Right ventricle myocardium superior (tissue), 1 donor: ENCODE results near the gene C5AR2. TPM values are rescaled to one million over a fixed set of nuclear protein-coding genes. Genes with fewer than 3 reads are reported as not detected.
A peak's percentile ranks its signal among the peaks of the same experiment; 100 is the strongest.
"Not testable (repeated sequence)": the region's sequence is repeated elsewhere in the genome, so short reads cannot be mapped to it uniquely, and the experiment has no call there.

Experiments
- ATAC-seq: fragments of 200-7000 bp; cut with Tn5 transposase; one replicate; pipeline ENCODE4 v1.9.1; 2020; ENCODE audit warnings: mild to moderate bottlenecking; ENCODE audit not compliant: poor library complexity
- DNase-seq: peaks from one replicate; pipeline ENCODE4 v3.0.0-alpha.2; 2020
- intact Hi-C: fragments of 100-400 bp; cut with DNase I; formaldehyde crosslinking; loops from one replicate; pipeline ENCODE4 v1.11.2; 2022
- total RNA-seq: library from RNA; stranded (reverse); fragmentation: NEBNext Ultra II Directional; extraction: Animal tissue kit (Norgen Biotek cat#: 25700); gene quantifications from one replicate; pipeline ENCODE4 v1.2.1, GENCODE V29; 2021
- donor health status: DM: no; HTN: yes; CAD: no; lungs with severe emphysema.

The C5AR2 gene
- total RNA-seq, 1 donor from 2014 or later = 0.78 TPM

DNA sequence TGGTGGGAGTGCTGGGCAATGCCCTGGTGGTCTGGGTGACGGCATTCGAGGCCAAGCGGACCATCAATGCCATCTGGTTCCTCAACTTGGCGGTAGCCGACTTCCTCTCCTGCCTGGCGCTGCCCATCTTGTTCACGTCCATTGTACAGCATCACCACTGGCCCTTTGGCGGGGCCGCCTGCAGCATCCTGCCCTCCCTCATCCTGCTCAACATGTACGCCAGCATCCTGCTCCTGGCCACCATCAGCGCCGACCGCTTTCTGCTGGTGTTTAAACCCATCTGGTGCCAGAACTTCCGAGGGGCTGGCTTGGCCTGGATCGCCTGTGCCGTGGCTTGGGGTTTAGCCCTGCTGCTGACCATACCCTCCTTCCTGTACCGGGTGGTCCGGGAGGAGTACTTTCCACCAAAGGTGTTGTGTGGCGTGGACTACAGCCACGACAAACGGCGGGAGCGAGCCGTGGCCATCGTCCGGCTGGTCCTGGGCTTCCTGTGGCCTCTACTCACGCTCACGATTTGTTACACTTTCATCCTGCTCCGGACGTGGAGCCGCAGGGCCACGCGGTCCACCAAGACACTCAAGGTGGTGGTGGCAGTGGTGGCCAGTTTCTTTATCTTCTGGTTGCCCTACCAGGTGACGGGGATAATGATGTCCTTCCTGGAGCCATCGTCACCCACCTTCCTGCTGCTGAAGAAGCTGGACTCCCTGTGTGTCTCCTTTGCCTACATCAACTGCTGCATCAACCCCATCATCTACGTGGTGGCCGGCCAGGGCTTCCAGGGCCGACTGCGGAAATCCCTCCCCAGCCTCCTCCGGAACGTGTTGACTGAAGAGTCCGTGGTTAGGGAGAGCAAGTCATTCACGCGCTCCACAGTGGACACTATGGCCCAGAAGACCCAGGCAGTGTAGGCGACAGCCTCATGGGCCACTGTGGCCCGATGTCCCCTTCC, 11.8 kb upstream of the C5AR2 start:
- intact Hi-C loops = no loop called here
- DNase-seq (no peak), ATAC-seq (no peak)

DNA sequence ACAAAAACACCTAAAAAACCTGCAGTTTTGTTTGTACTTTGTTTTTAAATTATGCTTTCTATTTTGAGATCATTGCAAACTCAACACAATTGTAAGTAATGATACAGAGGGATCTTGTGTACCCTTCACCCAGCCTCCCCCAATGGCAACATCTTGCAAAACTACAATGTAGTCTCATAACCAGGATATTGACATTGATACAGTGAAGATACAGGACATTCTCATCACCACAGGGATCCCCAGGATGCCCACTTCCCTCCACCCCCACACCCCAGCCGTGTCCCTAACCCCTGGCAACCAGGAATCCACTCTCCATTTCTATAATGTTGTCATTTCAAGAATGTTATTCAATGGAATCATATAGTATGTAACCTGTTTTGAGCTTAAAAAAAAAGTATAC, 10.3 kb upstream of the C5AR2 start:
- DNase-seq (no peak), ATAC-seq (no peak)
- intact Hi-C loops = no loop called here

- ATAC-seq = no peak
- no peak for DNase-seq
- intact Hi-C loops = no loop called here
Measured at GRCh38 chr19:47322058-47322457, 9.9 kb upstream of the C5AR2 start.

DNA sequence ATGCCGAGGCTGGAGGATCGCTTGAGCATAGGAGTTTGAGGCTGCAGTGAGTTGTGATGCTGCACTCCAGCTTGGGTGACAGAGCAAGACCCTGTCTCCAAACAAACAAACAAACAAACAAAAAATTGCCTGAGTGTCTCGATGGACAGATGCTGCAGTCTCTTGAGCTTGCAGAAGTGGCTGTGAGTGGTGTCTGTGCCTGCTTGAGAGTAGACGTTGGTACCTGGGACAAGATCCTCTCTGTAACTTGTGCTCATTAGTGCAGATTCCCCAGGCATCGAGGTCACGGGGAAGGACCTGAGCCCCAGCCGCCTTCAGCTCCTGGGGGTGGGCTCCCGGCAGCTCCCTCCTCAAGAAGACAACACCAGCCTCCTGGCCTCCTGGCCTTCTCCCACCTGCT, 8.6 kb upstream of the C5AR2 start:
- ATAC-seq = no peak
- no peak for DNase-seq
- intact Hi-C loops = no loop called here

DNA sequence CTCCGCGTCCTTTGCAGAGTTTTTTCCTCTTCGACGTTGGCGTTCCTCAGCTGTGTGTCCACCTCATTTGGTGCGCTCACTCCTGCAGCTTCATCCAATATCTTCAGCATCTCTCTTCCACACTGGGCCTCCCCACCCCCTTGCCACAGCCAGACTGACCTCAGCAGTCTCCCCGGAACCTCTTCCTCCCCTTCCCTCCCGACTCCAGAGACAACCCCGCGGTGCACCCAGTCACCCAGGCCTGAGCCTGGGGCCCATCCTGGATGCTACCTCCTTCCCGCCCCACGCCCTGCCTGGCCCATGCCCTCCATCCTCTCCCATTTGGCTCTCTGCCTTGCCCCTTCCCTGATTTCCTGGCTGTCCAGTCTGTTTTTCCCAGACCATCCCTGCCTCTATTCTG, 8.1 kb upstream of the C5AR2 start:
- DNase-seq = no peak
- intact Hi-C loops = no loop called here

GRCh38 chr19:47324502-47324901, 7.5 kb upstream of the C5AR2 start:
- peak; percentile 87 for ATAC-seq
- DNase-seq = peak; percentile 60
- intact Hi-C loops = no loop called here

More for the DNA sequence above, 8.1 kb upstream of the C5AR2 start:
- peak; percentile 64 for ATAC-seq

DNA sequence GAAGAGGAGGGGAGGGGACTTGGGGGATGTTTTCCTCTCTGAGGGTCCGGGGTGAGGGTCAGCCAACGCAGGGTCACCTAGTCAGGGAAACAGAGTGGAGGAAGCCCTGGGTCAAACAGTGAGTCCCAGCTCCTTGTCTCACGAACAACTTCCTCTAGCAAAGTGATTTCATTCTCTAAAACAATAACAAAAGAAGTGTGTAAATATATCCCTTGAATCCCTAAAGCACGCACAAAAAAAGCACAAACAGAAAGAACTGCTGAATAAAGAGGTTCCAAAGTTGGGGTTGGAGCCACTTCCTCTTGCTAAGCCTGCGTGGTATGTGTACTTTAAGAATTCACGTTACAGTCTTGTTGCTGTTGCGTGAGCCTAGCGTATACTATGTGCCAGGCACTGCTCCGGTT, 1.5 kb upstream of the C5AR2 start:
- intact Hi-C loops = no loop called here
- no peak for DNase-seq
- ATAC-seq = peak; percentile 73

DNA sequence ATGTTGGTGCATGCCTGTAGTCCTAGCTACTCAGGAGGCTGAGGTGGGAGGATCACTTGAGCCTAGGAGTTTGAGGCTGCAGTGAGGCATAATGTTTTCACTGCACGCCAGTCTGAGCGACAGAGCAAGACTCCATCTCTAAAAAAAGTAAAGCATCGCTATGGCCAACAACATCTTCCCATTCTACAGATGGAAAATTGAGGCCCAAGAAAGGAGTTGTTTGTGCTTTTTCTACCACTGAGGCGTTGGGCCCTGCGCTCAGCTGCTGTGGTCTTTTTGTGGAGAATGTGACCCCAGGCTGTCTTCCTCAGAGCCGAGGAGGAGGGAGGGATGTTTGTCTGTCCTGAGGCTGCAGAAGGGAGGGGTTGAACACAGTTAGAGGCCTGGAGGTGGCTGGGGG, 485 bp upstream of the C5AR2 start:
- intact Hi-C loops = no loop called here
- ATAC-seq (no peak), DNase-seq (no peak)

DNA sequence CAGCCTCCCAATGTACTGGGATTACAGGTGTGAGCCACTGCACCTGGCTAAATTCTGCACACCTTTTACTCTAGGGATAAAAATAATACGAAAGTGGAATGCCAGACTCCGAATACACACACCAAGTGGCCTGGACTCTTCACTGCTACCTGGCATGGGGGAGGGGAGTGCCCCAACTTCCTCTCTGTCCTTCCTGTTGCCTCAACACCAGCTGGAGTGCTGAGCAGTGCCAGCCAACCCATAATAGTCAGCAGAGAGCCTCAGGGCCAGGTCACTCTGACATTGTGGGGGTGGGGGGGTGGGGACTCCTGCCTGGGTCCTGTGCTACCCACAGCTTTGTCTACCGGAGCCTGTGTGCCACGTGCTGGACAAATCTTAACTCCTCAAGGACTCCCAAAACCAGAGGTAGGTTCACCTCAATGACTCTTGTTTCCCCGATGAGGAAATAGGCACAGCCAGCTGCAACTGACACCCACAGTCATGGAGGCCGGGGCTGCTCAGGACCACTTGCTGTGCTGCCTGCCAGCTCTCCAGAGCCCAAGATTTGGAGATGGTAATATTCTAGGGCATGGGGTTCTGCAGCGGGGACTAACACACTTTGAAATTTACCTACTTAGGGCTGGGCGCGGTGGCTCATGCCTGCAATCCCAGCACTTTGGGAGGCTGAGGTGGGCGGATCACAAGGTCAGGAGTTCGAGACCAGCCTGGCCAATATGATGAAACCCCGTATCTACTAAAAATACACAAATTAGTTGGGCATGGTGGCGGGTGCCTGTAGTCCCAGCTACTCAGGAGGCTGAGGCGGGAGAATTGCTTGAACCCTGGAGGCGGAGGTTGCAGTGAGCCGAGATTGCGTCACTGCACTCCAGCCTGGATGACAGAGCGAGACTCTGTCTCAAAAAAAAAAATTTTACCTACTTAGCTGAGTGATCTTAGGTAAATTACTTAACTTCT, 5.1 kb downstream of the C5AR2 start:
- DNase-seq = peak; percentile 80
- ATAC-seq = peak; percentile 86
- intact Hi-C loops = not testable (repeated sequence)

DNA sequence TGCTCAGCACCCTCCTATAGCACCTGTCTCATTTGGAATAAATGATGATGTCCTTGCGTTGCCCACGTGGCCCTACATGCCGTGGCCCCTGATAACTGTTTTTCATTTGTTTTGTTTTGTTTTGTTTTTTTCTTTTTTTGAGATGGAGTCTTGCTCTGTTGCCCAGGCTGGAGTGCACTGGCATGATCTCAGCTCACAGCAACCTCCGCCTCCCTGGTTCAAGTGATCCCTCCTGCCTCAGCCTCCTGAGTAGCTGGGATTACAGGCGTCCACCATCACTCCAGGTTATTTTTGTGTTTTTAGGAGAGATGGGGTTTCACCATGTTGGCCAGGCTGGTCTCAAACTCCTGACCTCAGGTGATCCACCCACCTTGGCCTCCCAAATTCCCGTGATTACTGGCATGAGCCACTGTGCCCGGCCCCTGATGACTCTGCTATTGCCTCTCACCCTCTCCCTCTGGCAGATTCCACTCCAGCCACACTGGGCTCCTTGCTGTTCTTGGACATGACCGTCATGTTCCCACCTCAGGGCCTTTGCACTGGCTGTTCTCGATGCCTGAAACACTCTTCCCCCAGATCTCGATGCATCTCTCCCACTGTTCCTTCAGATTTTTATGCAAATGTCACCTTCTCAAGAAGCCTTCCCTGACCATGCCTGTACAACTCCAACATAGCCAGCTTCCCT, 7.4 kb downstream of the C5AR2 start:
- intact Hi-C loops = no loop called here
- no peak for ATAC-seq

DNA sequence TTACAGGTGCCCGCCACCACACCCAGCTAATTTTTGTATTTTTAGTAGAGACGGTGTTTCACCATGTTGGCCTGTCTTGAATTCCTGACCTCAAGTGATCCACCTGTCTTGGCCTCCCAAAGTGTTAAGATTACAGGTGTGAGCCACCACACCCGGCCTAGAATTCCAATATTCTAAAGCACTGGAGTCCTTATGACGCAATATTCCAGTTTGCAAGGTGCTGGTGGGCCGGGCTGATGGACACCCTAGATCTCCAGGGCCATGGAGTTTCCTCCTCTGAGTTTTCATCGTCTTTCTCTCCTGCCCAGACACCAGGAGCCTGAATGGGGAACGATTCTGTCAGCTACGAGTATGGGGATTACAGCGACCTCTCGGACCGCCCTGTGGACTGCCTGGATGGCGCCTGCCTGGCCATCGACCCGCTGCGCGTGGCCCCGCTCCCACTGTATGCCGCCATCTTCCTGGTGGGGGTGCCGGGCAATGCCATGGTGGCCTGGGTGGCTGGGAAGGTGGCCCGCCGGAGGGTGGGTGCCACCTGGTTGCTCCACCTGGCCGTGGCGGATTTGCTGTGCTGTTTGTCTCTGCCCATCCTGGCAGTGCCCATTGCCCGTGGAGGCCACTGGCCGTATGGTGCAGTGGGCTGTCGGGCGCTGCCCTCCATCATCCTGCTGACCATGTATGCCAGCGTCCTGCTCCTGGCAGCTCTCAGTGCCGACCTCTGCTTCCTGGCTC, 8.7 kb downstream of the C5AR2 start:
- ATAC-seq (no peak), DNase-seq (no peak)
- intact Hi-C loops = no loop called here

More for the DNA sequence above, 7.4 kb downstream of the C5AR2 start:
- no peak for DNase-seq

DNA sequence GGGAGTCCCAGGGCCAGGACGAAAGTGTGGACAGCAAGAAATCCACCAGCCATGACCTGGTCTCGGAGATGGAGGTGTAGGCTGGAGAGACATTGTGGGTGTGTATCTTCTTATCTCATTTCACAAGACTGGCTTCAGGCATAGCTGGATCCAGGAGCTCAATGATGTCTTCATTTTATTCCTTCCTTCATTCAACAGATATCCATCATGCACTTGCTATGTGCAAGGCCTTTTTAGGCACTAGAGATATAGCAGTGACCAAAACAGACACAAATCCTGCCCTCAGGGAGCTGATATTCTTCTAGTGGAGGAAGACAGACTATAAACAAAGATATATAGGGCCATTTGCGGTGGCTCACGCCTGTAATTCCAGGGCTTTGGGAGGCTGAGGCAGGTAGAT, 9.8 kb downstream of the C5AR2 start:
- DNase-seq (no peak), ATAC-seq (no peak)
- intact Hi-C loops = no loop called here

DNA sequence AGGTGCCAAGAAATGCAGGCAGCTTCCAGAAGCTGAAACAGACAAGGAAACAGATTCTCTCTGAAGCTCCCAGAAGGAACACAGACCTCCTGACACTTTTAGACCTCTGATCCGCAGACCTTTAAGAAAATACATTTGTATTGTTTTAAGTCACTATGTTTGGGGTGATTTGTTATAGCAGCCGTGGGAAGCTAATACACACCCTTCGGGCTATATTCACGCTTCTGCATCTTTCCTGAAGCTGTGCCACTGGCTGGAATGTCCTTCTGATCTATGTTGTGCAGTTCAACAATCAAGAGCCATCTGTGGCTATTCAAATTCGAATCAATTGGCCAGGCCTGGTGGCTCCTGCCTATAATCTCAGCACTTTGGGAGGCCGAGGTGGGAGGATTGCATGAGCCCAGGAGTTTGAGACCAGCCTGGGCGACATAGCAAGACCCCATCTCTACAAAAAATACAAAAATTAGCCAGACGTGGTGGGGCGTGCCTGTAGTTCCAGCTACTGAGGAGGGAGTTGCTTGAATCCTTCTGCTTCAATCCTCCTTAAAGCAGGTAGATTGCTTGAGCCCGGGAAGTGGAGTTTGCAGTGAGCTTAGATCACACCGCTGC, 11.3 kb downstream of the C5AR2 start:
- intact Hi-C loops = no loop called here
- DNase-seq = no peak
- no peak for ATAC-seq

GRCh38 chr19:47344425-47344824, 12.4 kb downstream of the C5AR2 start:
- intact Hi-C loops = no loop called here
- DNase-seq = no peak
- ATAC-seq = no peak

GRCh38 chr19:47346024-47346423, 14.0 kb downstream of the C5AR2 start:
- intact Hi-C loops, DNase-seq, ATAC-seq: not testable (repeated sequence)

GRCh38 chr19:47348819-47349795, 17.1 kb downstream of the C5AR2 start, which contains the start of gene DHX34:
TSS of gene DHX34 (plus strand) at chr19:47349315. CDS start at chr19:47353031, 3,716 bp downstream.
- peak; percentile 99 for DNase-seq
- intact Hi-C loops = no loop called here

DNA sequence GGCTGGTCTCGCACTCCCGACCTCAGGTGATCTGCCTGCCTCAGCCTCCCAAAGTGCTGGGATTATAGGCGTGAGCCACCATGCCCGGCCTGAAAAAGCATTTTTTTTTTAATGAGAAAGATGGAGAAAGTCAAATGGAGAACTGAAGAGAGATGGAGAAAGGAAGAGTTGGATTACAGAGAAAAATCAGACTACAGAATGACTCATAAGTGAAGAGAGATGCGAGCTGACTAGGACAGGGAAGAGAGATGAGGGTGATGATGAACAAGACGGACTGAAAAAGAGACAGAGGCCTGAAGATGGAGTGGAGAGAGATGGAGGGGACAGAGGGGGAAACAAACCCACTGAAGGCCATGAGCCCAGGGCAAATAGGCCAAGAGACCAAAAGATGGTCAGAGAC, 18.7 kb downstream of the C5AR2 start:
- intact Hi-C loops = no loop called here
- ATAC-seq (no peak), DNase-seq (no peak)

More at GRCh38 chr19:47348819-47349795, 17.1 kb downstream of the C5AR2 start, which contains the start of gene DHX34:
- peak; percentile 100 for ATAC-seq
